M059J (cell line): ENCODE results near the gene NFASC. TPM values are rescaled to one million over a fixed set of nuclear protein-coding genes. Genes with fewer than 3 reads are reported as not detected.

Experiments
- DNase-seq: peaks from one replicate; pipeline ENCODE4 v3.0.0-alpha.2; 2012; ENCODE audit warnings: low read depth
- total RNA-seq: library from RNA; depleted of rRNA; stranded (reverse); fragments of >200 nt; shearing (Covaris generic); gene quantifications from 2 replicates; pipeline ENCODE4 v1.2.3, GENCODE V29; 2014

Gene NFASC
- total RNA-seq, 1 experiment from 2014 or later, result 24.1 TPM

DNA sequence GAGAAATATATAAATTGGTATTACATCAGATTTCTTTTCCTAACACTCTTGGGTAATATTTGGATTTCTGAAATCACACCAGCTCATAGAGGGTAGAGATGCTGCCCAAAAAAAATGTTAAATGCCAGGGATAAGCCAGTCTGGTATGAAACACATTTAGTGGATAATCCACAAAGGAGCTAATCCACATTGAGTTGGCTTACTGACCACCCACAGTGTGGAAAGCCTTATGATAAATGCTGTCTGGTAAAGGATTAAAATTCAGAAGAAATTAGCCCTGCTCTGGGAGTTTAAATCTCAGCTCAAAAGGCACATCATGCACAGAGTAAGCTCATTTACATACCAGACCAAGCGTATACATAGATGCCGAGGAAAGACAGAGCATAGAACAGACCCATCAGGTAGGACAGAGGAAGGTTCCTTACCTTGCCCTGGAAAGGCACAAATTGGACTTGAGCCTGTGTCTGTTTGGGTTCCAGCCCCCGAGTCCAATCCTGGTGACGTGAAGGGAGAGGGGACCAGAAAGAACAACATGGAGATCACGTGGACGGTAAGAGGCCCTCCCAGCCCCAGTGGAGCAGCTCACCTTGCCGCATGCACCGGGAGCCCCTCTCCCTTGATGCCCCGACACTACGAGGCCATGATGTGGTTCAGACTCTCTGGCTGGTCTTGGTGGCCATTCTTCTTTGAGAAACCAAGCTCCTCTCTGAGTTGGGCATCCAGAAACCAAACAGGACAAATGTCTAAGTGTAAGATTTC, 109.4 kb downstream of the NFASC start:
- no peak for DNase-seq

DNA sequence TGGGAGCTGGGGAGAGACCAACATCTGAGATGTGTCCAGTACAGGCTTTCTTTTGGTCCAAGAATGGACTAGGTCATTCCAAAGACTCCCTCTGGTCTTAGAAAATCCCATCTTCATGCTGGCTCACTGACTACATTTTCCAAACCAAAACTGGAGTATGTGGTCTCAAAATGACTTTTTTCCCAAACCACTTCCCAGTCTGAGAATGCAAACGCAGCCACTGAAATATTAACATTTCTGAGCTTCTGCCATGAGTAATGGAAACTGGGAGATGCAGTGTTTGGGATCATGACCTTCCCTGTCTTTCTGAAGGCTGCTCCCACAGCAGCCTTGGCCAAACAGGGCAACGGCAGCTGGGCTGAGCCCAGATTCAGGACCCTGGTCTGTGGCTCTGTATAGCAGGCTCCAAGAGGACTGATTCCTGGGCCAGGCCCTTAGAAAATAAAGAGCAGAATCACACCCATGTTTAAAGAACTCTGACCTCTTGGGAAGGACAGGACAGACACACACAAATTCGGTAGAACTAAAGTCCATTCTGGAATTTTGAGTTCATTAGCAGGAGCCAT, 110.3 kb downstream of the NFASC start:
- DNase-seq, result peak; percentile 6

GRCh38 chr1:204983136-204983535, 112.5 kb downstream of the NFASC start:
- DNase-seq, result no peak

DNA sequence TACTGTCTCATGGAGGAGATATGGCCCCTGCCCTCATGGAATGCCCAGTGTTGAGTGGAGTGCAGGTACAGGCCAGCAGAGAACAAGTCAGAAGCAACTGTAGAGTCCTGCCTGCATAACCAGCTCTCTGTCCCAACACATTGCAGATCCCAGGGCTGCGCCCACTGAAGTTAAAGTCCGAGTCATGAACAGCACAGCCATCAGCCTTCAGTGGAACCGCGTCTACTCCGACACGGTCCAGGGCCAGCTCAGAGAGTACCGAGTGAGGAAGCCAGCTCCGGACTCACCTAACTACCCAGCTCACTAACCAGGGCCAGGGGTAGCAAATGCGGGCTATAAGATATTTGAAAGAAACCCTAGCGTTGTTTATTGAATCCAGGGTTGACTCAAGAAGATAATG, 113.2 kb downstream of the NFASC start:
- no peak for DNase-seq

DNA sequence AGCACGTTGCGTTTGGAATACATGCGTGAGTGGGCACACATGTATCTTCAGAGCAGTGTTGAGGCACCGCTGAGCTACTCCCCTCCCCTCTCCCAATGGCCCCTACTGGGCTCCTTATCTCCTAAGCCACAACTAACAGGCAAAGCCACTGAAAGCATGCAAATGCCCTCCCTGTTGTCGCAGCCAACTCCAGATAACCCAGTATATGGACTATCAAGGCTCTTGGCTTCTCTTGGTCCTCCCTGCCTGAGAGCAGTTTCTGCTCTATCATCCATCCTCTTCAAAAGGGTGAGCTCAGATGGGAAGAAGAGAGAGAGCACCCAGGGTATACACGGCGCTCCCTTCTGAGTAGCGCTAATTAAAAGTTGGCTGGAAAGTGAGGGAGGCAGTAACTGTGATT, 113.8 kb downstream of the NFASC start:
- no peak for DNase-seq

DNA sequence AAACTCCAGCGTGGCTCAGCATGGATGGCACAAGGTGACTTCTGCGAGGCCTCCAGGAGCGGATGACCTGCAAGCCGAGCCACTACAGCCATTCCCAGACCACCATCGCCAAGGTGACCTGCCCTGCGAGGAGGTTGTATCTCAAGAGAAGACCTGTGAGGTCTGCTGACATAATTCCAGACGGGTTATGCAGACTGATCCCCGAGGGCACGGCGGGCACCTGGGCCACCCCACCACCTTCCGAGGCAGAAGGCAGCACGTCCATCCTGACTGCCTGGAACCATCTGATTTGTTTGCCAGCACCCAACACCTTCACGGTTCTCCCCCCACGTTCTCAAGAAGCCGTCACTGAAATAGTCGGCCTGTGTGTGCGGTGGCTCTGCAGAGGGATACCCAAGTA, 115.5 kb downstream of the NFASC start:
- no peak for DNase-seq

GRCh38 chr1:204987689-204988088, 117.0 kb downstream of the NFASC start:
- no peak for DNase-seq

- no peak for DNase-seq
Measured at GRCh38 chr1:204988196-204988595, 117.5 kb downstream of the NFASC start.

DNA sequence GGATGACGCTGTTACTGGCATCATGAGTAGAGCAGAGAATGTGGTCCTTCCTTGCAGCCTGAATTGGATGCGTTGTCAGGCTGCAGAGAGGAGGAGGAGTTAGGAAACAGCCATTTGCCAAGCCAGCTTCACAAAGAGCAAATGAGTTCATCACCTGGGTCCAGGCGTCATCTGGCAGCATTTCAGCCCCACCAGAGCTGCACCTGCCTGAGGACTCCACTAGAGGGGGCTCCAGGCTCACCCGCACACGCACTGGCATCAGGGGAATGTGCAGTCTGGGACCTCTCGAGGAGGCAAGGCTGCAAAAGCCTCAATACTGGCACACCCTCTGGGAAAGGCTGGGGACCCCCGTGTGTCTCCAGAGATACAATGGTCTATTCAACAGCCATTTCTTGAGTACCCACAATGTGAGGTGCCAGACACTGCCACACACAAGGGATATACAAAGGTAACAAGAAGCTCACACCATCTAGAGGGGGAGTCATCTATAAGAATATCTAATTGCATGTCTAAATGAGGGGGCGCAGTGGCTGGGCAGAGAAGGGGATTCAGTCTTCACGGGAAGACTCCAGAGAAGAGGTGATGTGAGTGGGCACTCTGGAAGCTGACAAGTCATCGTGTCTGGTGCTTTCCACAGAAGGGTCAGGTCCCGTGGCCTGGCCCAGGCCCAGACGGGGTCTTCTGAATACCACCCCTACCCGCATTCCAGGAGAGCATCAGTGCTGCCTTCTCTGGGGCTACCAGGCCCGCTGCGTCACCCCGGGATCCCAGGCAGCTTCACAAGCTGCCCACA, 118.8 kb downstream of the NFASC start:
- DNase-seq, result peak; percentile 54

DNA sequence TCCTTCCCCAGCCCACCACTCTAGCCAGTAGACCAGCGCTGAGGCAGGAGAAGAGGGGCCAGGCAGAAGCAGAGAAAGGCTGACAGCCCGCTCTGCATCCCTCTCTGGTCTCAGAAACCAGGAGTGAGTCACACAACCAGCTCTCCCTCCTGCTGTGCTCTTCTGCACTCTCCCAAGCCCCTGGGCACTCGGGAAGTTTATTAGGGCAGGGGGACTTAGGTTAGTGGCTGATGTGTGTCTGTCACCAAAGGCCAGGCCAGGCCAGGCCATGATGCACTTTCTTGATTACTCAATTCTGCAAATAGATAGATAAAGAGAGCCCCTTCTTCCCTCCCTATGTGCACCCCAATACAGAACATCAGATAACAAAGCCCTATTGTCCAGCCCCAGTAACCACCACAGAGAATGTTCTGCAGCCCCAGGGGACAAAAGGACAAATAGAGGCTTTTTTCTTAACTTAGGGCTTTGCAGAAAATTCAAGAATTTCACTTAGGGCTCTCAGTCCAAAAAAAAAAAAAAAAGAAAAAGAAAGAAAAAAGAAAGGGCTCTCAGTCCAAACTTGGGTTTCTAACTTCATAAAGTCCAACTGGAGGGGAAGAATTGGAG, 119.5 kb downstream of the NFASC start:
- DNase-seq, result no peak

DNA sequence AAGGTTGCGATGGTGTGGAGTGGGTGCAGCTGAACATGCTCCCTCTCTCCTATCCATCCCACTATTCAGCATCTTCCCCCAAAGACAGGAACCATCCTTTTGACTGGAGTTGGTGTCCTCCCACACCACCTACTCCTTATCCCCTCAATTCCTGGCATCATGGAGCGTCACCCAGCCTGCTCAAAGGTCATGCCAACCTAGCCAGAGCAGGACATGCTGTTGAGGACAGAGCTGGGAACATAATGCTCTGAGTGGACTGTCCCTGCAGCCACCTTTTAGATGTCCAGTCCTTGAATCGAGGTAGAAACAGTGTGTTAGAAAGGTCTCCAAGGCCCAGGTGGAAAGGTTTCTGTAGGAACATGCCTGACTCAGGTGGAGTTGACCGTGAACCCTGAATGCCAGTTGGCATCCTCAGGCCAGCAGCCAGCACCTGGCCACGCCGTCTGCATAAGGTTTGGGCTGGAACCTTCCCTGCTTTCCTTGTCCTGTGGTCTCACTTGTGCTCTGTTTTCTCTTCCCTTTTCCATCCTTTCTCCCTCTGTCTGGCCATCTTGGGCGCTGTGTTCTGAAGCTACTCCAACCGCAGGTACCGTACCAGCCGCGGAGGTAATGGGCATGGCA, 120.2 kb downstream of the NFASC start:
- DNase-seq, result no peak

- no peak for DNase-seq
Measured at GRCh38 chr1:204991342-204991844, 120.7 kb downstream of the NFASC start.

GRCh38 chr1:204992201-204992997, 121.7 kb downstream of the NFASC start:
- no peak for DNase-seq

- DNase-seq, result no peak
Measured at GRCh38 chr1:204992998-204993314, 122.3 kb downstream of the NFASC start.

- no peak for DNase-seq
Measured at GRCh38 chr1:204994086-204994862, 123.6 kb downstream of the NFASC start.

DNA sequence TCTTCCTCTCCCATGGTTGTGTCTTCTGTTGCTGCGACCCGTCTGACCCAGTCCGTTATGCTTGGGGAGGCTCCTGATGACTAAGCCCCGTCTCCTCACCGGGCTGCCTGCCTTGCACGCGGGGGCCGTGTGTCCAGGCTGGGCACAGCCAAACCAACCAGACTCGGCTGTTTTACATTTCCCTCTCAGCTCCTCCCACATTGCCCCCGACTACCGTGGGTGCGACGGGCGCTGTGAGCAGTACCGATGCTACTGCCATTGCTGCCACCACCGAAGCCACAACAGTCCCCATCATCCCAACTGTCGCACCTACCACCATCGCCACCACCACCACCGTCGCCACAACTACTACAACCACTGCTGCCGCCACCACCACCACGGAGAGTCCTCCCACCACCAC, 126.3 kb downstream of the NFASC start:
- no peak for DNase-seq

- no peak for DNase-seq
Measured at GRCh38 chr1:204997591-204998355, 127.1 kb downstream of the NFASC start.

- no peak for DNase-seq
Measured at GRCh38 chr1:205001162-205001561, 130.5 kb downstream of the NFASC start.

DNA sequence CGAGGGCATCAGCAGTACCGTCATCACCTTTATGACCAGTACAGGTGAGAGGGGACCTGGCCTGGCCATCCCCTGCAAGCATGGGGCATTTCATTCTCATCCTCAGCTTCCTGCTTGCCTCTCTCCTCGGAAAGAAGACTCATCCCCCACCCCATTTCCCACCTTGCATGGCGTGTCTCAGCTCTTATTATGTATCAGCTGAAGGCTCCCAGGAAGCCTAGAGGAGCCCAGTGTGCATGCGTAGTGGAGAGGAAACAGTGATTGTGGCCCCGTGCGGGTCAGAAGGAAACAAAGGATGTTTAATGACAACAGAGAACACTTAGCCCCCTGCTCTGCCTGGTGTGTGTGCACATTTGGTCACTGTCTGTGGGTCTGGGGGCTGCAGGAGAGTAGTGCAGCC, 132.0 kb downstream of the NFASC start:
- no peak for DNase-seq
